NB4 (cell line): ENCODE results near the gene L1CAM.

Experiments used
- DNase-seq: peaks from one replicate; pipeline ENCODE4 v3.0.0; 2010; ENCODE audit warnings: low read depth
- H3K4me3 ChIP-seq: one replicate; pipeline ENCODE4 v1.5.1; 2011; ENCODE audit warnings: mild to moderate bottlenecking, low read depth, low read length, moderate library complexity
- CTCF ChIP-seq: IDR thresholded peaks from one replicate; pipeline ENCODE4 v1.5.1; 2012; ENCODE audit warnings: low read depth, low read length
- MAX ChIP-seq: IDR thresholded peaks from 2 replicates; pipeline ENCODE4 v1.6.1; 2011; ENCODE audit warnings: low read depth, low read length
- MYC ChIP-seq: IDR thresholded peaks from 2 replicates; pipeline ENCODE4 v1.6.1; 2011; ENCODE audit warnings: low read depth, low read length
- POLR2A ChIP-seq: IDR thresholded peaks from 2 replicates; pipeline ENCODE4 v1.6.1; 2011; ENCODE audit warnings: mild to moderate bottlenecking; ENCODE audit not compliant: insufficient read length; ENCODE audit errors: extremely low read depth

L1CAM gene

GRCh38 chrX:153870288-153870690 is 15.7 kb downstream of the L1CAM start:
- no peak for TF ChIP-seq CTCF
- no peak for TF ChIP-seq MAX
- TF ChIP-seq POLR2A = no peak
- TF ChIP-seq MYC = no peak
- no peak for DNase-seq

GRCh38 chrX:153869473-153870287 is 16.3 kb downstream of the L1CAM start:
- TF ChIP-seq MYC (no peak), MAX (no peak), POLR2A (no peak), CTCF (no peak)
- H3K4me3 ChIP-seq = no peak overlapping the region
- DNase-seq = no peak

More at GRCh38 chrX:153870288-153870690, 15.7 kb downstream of the L1CAM start:
- H3K4me3 ChIP-seq = no peak overlapping the region

GRCh38 chrX:153868576-153869472 is 17.1 kb downstream of the L1CAM start:
- no peak for DNase-seq
- TF ChIP-seq CTCF (no peak), MYC (no peak), POLR2A (no peak), MAX (no peak)
- no peak overlapping the region for H3K4me3 ChIP-seq

- TF ChIP-seq POLR2A (no peak), MYC (no peak), CTCF (no peak), MAX (no peak)
- DNase-seq = no peak
- no peak overlapping the region for H3K4me3 ChIP-seq
Measured at GRCh38 chrX:153867671-153868070, 18.3 kb downstream of the L1CAM start.

- TF ChIP-seq CTCF = no peak
- no peak for TF ChIP-seq POLR2A
- TF ChIP-seq MAX = no peak
- TF ChIP-seq MYC = no peak
- DNase-seq = no peak
- no peak overlapping the region for H3K4me3 ChIP-seq
Measured at GRCh38 chrX:153867139-153867538, 18.8 kb downstream of the L1CAM start.
